SK-N-DZ (cell line): ENCODE measurements around the gene SNRPF. TPM values are rescaled to one million over a fixed set of nuclear protein-coding genes. Genes with fewer than 3 reads are reported as not detected.
"Not testable (repeated sequence)": the region's sequence is repeated elsewhere in the genome, so short reads cannot be mapped to it uniquely, and the experiment has no call there.

Source experiments
- DNase-seq: peaks from one replicate; pipeline ENCODE4 v3.0.0-alpha.2; 2015; ENCODE audit warnings: low spot score
- polyA plus RNA-seq, 2 experiments: library from polyadenylated mRNA; depleted of rRNA; stranded (reverse); fragments of >200 nt; gene quantifications; 2 replicates each; pipeline ENCODE4 v1.2.3, GENCODE V29; 2014

Gene SNRPF
- polyA plus RNA-seq (2014; cell fraction: cytosol; rRNA removed), result 23.3 and 23.5 TPM in 2 replicates
- polyA plus RNA-seq (2014; cell fraction: nucleus; rRNA removed), result 17.9 and 23.2 TPM in 2 replicates

GRCh38 chr12:95858451-95859343, at the start of gene SNRPF:
TSS of gene SNRPF (plus strand) at chr12:95858952. CDS start at chr12:95859074, 122 bp downstream.
- peak; percentile 96 for DNase-seq

DNA sequence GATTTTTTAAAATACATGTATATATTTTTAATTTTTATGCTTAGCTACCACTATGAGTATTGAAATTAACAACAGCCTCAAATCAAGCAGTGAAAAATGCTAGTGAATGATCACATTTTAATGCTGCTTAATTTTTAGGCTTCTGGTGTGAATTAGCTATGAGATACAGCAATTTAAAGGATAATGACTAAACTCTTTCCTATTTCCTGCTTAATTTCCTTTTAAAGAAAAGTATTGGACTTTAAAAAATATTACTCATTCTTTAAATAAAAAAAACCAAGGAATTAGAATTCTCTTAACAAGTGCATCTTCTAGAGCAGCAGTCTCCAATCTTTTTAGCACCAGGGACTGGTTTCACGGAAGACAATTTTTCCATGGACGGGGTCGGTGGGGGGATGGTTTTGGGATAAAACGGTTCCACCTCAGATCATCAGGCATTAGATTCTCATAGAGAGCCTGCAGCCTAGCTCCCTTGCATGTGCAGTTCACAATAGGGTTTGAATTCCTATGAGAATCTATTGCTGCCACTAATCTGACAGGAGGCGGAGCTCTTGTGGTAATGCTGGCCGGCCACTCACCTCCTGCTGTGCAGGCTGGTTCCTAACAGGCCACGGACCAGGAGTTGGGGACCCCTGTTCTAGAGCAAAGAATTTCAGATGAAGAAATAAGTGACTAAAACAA, 49.6 kb upstream of the SNRPF start:
- no peak for DNase-seq

- no peak for DNase-seq
Measured at GRCh38 chr12:95810411-95810810, 48.3 kb upstream of the SNRPF start.

DNA sequence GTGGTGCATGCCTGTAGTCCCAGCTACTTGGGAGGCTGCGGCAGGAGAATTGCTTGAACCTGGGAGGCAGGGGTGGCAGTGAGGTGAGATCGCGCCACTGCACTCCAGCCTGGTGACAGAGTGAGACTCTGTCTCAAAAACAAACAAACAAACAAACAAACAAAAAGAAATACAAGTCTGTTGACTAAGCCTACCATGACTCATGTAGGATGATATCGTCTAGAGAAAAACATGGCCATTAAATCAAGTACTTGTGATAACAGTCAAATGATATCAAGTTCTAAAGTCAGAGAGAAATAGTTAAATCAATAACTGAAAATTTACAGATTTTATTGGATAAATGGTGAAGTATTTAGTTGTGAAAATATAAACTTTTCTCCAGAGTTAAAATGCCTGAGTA, 46.6 kb upstream of the SNRPF start:
- not testable (repeated sequence) for DNase-seq

GRCh38 chr12:95815632-95816212, 43.0 kb upstream of the SNRPF start:
- DNase-seq, result no peak

GRCh38 chr12:95820096-95820703, 38.6 kb upstream of the SNRPF start:
- DNase-seq, result peak; percentile 10

GRCh38 chr12:95829395-95829794, 29.4 kb upstream of the SNRPF start:
- DNase-seq, result no peak

DNA sequence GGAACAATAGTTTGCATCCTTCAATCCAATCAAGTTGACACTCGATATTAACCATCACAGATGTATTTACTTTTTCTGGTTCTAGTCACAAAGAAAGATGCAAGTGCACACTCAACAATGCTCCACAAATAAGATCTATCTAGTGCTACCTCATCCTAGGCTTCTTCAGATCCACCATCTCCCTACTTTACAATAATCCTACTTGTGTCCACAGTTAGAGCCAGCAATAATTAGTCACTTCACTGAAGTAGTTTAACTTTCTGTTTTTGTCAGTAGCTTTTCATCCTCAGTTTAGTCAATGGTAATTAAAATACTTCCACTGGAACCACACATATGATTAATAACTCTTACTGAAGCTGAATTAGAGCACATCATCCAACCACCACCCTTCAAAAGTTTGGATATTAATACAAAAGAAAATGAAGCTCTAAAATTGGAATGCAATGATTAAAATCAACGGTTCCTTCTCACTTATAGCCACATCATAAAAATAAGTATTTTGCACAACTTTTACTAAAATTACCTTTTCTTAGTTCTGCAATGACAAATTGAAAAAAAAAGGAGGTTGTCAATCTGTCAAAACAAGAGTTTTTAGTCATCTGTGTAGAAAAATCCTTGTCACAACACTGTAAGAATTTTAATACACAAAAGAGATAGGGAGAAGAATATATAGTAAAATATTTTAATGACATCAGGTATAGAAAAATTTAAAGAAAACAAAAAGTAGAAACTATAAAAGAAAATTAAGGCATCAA, 28.2 kb upstream of the SNRPF start:
- no peak for DNase-seq

- DNase-seq, result no peak
Measured at GRCh38 chr12:95834572-95834971, 24.2 kb upstream of the SNRPF start.

DNA sequence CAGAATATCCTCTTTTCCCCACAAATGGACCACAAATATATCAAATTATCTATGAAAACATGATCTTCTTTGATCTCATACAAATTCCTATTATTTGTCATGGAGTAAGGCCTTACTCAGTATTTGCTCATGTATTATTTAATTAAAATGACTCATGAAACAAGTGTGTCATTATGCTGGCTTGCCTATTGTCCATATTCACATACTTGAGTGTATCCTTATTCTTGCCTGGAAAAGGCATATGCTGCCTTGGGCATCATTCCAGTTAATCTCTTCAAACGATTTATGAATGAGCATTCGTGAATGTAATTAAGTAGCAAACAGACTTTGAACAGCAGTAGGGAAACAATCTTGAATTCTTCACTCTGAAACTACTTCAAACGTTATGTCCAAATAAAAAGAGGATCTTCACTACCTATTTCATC, 22.6 kb upstream of the SNRPF start:
- no peak for DNase-seq

- DNase-seq, result no peak
Measured at GRCh38 chr12:95836630-95837239, 22.0 kb upstream of the SNRPF start.

DNA sequence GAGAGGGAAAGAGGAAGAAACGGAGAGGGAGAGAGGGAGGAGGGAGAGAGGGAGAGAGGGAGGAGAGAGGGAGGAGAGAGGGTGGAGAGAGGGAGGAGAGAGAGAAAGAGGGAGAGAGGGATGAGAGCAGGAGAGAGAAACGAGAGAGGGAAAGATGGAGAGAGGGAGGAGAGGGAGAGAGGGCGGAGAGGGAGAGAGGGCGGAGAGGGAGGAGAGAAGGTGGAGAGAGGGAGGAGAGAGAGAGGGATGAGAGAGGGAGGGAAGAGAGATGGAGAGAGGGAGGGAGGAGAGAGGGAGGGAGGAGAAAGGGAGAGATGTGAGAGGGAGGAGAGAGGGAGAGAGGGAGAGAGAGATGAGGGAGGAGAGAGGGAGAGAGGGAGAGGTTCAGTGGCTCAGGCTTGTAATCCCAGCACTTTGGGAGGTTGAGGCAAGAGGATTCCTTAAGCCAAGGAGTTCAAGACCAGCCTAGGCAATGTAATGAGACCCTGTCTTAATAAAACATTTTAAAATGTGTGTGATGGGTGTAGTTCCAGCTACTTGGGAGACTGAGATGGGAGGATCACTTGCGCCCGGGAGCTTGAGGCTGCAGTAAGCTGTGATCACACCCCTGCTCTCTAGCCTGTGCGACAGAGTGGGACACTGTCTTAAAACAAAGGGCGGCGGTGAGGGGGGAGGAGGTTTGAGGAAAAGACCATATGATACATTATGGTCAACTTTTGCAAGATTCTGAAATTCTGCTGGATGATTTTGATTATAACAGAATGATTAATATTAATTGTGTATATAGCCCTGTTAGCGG, 21.3 kb upstream of the SNRPF start:
- no peak for DNase-seq

DNA sequence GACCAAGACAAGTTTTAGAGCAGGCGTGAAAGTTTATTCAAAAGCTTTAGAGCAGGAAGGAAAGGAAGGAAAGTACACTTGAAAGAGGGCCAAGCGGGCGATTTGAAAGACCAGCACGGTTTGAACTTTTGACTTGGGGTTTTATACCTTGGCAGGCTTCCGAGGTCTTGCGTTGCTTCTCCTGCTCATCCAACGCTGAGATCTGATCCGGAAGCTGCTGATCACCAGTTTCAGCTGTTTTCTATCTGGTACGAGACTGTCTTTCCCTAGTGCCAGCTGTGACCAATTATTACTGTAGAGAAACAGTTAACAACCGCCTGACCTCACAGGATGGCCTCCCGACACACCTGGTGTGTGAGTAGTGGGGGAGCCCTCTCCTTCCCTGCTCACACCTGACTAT, 20.6 kb upstream of the SNRPF start:
- DNase-seq, result no peak

DNA sequence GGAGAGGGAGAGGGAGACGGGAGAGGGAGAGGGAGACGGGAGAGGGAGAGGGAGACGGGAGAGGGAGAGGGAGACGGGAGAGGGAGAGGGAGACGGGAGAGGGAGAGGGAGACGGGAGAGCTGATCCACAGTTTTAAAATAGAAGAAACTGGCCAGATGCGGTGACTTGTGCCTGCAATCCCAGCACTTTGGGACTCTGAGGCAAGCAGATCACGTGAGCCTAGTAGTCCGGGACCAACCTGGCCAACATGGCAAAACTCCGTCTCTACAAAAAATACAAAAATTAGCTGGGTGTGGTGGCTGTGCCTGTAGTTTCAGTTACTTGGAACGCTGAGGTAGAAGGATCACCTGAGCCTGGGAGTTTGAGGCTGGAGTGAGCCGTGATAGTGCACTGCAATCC, 16.3 kb upstream of the SNRPF start:
- DNase-seq, result not testable (repeated sequence)

- DNase-seq, result no peak
Measured at GRCh38 chr12:95848575-95849388, 10.0 kb upstream of the SNRPF start.

- DNase-seq, result no peak
Measured at GRCh38 chr12:95851606-95852005, 7.1 kb upstream of the SNRPF start.

DNA sequence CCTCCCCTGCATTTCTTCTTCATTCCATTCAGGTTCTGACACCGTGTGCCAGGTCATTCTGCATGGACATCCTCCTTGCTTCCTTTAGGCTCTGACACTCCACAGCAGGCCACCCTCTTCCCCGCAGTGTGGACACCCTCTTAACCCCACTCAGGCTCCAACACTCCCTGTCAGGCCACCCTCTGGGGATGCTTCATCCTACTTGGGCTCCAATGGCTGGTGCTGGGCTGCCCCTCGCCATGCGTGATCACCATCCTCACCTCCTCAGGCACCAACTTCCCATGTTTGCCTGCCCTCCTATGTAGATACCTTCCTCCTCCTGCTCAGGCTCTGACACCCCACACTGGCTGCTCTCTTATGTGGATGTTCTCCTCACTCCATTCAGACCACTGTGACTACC, 6.6 kb upstream of the SNRPF start:
- no peak for DNase-seq

- no peak for DNase-seq
Measured at GRCh38 chr12:95857156-95857555, 1.6 kb upstream of the SNRPF start.

- no peak for DNase-seq
Measured at GRCh38 chr12:95857799-95858198, 953 bp upstream of the SNRPF start.
